GM18502 (cell line): ENCODE results near the gene KIAA1671.
"Not testable (repeated sequence)": the region's sequence is repeated elsewhere in the genome, so short reads cannot be mapped to it uniquely, and the experiment has no call there.

ENCODE experiments used
- ATAC-seq: cut with Tn5 transposase; IDR thresholded peaks from one replicate; pipeline ENCODE4 v1.9.1; 2021; ENCODE audit warnings: mild to moderate bottlenecking; ENCODE audit not compliant: unreplicated experiment, poor library complexity

The KIAA1671 gene

GRCh38 chr22:25207553-25208157, 255.1 kb downstream of the KIAA1671 start:
- ATAC-seq: no peak

GRCh38 chr22:25208328-25208727, 255.8 kb downstream of the KIAA1671 start:
- ATAC-seq: no peak

GRCh38 chr22:25208743-25209505, 256.4 kb downstream of the KIAA1671 start:
- ATAC-seq: no peak

- no peak for ATAC-seq
Observed at GRCh38 chr22:25210793-25211192, 258.3 kb downstream of the KIAA1671 start.

- ATAC-seq: no peak
Observed at GRCh38 chr22:25212337-25212736, 259.8 kb downstream of the KIAA1671 start.

GRCh38 chr22:25213221-25213620, 260.7 kb downstream of the KIAA1671 start:
- no peak for ATAC-seq

GRCh38 chr22:25216230-25216629, 263.7 kb downstream of the KIAA1671 start:
- ATAC-seq: no peak

GRCh38 chr22:25219211-25219689, 266.7 kb downstream of the KIAA1671 start, which contains the start of gene CRYBB2:
CRYBB2 (plus strand) TSS chr22:25219639; CDS start chr22:25221430, 1,791 bp downstream.
- no peak for ATAC-seq

- no peak for ATAC-seq
Observed at GRCh38 chr22:25219948-25220442, 267.5 kb downstream of the KIAA1671 start.

- no peak for ATAC-seq
Observed at GRCh38 chr22:25221790-25222189, 269.3 kb downstream of the KIAA1671 start.

- no peak for ATAC-seq
Observed at GRCh38 chr22:25223269-25223850, 270.8 kb downstream of the KIAA1671 start.

GRCh38 chr22:25228822-25229221, 276.3 kb downstream of the KIAA1671 start:
- no peak for ATAC-seq

GRCh38 chr22:25230760-25231159, 278.2 kb downstream of the KIAA1671 start:
- ATAC-seq: not testable (repeated sequence)

GRCh38 chr22:25232301-25232700, 279.8 kb downstream of the KIAA1671 start:
- ATAC-seq: no peak

- ATAC-seq: not testable (repeated sequence)
Observed at GRCh38 chr22:25233706-25234105, 281.2 kb downstream of the KIAA1671 start.

- ATAC-seq: no peak
Observed at GRCh38 chr22:25235547-25236290, 283.2 kb downstream of the KIAA1671 start.

GRCh38 chr22:25236417-25236816, 283.9 kb downstream of the KIAA1671 start:
- ATAC-seq: no peak

- no peak for ATAC-seq
Observed at GRCh38 chr22:25237503-25237902, 285.0 kb downstream of the KIAA1671 start.

- ATAC-seq: not testable (repeated sequence)
Observed at GRCh38 chr22:25238058-25238457, 285.5 kb downstream of the KIAA1671 start.
